Choroid plexus epithelial cell (primary cell): ENCODE measurements around the gene AQP10.

ENCODE experiments used
- DNase-seq: peaks from one replicate; pipeline ENCODE4 v3.0.0-alpha.2; 2010; ENCODE audit warnings: low read depth
- H3K4me3 ChIP-seq: 2 replicates; pipeline ENCODE4 v1.5.1; 2011; ENCODE audit warnings: low read depth, mild to moderate bottlenecking, control low read depth, low read length, moderate library complexity
- TF ChIP-seq, protein P1 (sequence below): conservative IDR thresholded peaks from 2 replicates; pipeline ENCODE4 v1.5.1; 2011; ENCODE audit warnings: low read depth, mild to moderate bottlenecking, control low read depth, inconsistent platforms, low read length, moderate library complexity

AQP10 gene

DNA sequence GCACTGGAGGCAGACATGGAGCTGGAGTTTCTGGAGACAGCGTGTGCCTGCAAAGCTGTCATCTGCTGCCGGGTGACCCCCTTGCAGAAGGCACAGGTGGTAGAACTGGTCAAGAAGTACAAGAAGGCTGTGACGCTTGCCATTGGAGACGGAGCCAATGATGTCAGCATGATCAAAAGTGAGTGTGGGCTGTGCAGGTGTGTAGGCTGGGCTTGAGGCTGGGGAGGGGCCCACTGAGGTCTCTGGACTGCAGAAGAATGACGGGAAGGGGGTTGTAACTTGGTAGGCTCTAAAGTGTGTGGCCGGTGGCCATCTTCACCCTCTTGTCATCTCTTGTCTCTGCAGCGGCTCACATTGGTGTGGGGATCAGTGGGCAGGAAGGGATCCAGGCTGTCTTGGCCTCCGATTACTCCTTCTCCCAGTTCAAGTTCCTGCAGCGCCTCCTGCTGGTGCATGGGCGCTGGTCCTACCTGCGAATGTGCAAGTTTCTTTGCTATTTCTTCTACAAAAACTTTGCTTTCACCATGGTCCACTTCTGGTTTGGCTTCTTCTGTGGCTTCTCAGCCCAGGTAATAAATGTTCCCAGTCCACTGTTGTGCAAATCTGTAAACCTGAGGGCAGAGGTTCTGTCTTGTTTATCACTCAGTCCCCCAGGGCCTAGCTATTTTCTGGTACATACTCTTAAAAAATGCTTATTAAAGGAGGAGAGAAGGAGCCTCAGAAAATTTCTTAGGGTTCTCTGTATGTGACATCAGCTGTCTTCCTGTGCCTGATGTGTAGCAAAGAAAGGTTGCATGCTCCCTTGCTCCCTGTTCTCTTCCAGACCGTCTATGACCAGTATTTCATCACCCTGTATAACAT lies 24.3 kb downstream of the AQP10 start:
- TF ChIP-seq, protein P1, sequence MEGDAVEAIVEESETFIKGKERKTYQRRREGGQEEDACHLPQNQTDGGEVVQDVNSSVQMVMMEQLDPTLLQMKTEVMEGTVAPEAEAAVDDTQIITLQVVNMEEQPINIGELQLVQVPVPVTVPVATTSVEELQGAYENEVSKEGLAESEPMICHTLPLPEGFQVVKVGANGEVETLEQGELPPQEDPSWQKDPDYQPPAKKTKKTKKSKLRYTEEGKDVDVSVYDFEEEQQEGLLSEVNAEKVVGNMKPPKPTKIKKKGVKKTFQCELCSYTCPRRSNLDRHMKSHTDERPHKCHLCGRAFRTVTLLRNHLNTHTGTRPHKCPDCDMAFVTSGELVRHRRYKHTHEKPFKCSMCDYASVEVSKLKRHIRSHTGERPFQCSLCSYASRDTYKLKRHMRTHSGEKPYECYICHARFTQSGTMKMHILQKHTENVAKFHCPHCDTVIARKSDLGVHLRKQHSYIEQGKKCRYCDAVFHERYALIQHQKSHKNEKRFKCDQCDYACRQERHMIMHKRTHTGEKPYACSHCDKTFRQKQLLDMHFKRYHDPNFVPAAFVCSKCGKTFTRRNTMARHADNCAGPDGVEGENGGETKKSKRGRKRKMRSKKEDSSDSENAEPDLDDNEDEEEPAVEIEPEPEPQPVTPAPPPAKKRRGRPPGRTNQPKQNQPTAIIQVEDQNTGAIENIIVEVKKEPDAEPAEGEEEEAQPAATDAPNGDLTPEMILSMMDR = peak; percentile 85
- DNase-seq = peak; percentile 72
- no peak overlapping the region for H3K4me3 ChIP-seq

DNA sequence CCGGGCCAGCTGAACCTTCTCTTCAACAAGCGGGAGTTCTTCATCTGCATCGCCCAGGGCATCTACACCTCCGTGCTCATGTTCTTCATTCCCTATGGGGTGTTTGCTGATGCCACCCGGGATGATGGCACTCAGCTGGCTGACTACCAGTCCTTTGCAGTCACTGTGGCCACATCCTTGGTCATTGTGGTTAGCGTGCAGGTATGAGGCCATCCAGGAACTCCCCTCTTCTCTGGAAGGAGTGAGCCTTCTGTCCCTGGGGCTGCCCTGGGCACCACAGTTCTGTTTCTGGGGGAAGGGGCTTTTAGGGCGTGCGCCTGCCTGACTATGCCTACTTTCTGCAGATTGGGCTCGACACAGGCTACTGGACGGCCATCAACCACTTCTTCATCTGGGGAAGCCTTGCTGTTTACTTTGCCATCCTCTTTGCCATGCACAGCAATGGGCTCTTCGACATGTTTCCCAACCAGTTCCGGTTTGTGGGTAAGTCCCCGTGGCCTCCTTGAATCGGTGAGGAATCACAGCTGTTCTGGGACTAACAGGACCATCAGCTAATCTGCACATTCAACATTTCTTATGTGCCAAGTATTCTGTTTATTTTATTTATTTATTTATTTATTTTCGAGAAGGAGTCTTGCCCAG lies 25.5 kb downstream of the AQP10 start:
- TF ChIP-seq, protein P1 = no peak
- H3K4me3 ChIP-seq = no peak overlapping the region
- no peak for DNase-seq

DNA sequence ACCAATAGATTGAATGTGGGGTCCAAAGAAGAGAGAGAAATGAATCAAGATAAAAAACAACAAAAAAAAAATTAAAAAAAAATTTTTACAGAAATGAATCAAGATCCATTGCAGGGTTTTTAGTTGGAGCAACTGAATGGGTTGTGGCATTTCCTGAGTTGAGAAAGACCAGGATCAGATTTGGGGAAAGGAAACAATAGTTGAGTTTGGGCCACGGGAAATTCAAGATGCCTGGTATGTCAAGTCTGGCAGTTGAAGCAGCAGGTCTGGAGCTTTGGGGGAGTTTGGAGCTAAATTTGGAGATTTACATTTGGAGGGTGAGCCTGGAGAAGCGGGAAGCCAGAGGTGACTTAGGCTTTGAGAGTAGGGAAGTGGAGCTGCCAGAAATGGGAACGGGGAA lies 27.1 kb downstream of the AQP10 start:
- TF ChIP-seq, protein P1 = no peak
- H3K4me3 ChIP-seq = no peak overlapping the region
- no peak for DNase-seq

DNA sequence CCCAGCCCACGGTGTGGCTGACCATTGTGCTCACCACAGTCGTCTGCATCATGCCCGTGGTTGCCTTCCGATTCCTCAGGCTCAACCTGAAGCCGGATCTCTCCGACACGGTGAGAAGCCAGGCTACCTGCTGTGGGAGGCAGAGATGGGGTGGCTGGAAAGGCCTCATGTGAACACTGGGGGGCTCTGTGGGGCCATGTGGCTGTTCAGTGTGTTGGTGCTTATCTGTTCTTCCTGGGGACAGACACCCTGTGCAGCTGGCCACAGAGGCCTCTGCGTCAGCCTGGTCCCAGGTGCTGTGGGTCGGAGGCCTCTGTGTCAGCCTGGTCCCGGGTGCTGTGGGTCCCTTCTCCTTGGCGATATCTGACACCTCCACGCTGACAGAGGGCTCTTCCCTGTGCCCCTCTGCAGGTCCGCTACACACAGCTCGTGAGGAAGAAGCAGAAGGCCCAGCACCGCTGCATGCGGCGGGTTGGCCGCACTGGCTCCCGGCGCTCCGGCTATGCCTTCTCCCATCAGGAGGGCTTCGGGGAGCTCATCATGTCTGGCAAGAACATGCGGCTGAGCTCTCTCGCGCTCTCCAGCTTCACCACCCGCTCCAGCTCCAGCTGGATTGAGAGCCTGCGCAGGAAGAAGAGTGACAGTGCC lies 27.7 kb downstream of the AQP10 start:
- no peak overlapping the region for H3K4me3 ChIP-seq
- DNase-seq = no peak
- TF ChIP-seq, protein P1 = no peak

DNA sequence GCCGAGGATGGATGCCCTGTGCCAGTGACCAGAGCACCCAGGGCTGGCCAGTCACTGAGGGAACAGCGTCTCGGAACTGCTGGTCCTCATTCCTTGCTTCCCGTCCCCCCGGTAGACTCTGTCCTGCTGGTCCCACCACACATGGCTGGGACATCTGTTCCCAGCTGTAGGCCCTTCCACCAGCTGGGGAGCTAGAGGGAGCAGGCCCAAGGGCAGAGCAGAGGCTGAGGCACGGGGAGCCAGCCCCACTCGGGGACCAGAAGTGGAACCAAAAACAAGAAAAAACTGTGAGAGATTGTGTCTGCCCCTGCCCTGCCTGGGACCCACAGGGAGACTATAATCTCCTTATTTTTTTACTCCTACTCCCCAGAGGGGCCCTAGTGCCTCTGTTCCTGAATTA lies 28.2 kb downstream of the AQP10 start:
- TF ChIP-seq, protein P1 = no peak
- no peak for DNase-seq
- H3K4me3 ChIP-seq = no peak overlapping the region

DNA sequence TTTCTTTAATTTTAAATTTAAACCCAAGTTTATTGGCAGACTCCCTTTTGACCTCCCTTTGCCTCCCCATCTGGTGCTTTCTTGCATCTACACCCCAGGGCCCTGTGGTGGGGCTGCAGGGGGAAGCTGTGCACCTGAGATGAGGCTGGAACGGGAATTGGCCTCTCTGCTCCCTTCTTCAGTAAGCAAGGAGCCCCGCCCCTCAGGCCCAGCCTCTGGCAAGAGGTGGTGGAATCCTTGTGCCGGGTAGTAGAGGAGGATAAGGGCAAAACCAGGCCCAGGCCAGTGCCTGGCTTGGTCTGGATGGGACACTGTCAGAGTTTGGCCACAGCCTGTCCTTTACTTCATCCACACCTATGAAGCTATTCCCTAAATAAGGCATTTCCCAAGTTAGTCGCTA lies 29.5 kb downstream of the AQP10 start:
- TF ChIP-seq, protein P1 = no peak
- DNase-seq = no peak
- no peak overlapping the region for H3K4me3 ChIP-seq
